NCI-H748 (cell line): ENCODE results near the gene MMD.
"Not testable (repeated sequence)": the region's sequence is repeated elsewhere in the genome, so short reads cannot be mapped to it uniquely, and the experiment has no call there.

Experiments
- DNase-seq: peaks from one replicate; lab custom pipeline; 2025; ENCODE audit not compliant: unreplicated experiment; lab: John Stamatoyannopoulos, UW

The MMD gene

GRCh38 chr17:55444471-55445441 is 23.1 kb upstream of the MMD start:
- no peak for DNase-seq

- no peak for DNase-seq
These were observed 22.3 kb upstream of the MMD start for GRCh38 chr17:55443904-55444303.

GRCh38 chr17:55442953-55443683 is 21.5 kb upstream of the MMD start:
- no peak for DNase-seq

GRCh38 chr17:55442462-55442861 is 20.8 kb upstream of the MMD start:
- no peak for DNase-seq

GRCh38 chr17:55441544-55441943 is 19.9 kb upstream of the MMD start:
- no peak for DNase-seq

- no peak for DNase-seq
These were observed 18.8 kb upstream of the MMD start for GRCh38 chr17:55440391-55440790.

GRCh38 chr17:55437159-55437605 is 15.5 kb upstream of the MMD start:
- DNase-seq, result no peak

- no peak for DNase-seq
These were observed 14.9 kb upstream of the MMD start for GRCh38 chr17:55436224-55437158.

GRCh38 chr17:55435408-55435807 is 13.8 kb upstream of the MMD start:
- no peak for DNase-seq

GRCh38 chr17:55434721-55435120 is 13.1 kb upstream of the MMD start:
- DNase-seq, result no peak

GRCh38 chr17:55433629-55434422 is 12.2 kb upstream of the MMD start:
- no peak for DNase-seq

- DNase-seq, result no peak
These were observed 11.5 kb upstream of the MMD start for GRCh38 chr17:55433029-55433628.

- DNase-seq, result no peak
These were observed 10.9 kb upstream of the MMD start for GRCh38 chr17:55432358-55433028.

GRCh38 chr17:55431914-55432313 is 10.3 kb upstream of the MMD start:
- not testable (repeated sequence) for DNase-seq

GRCh38 chr17:55430541-55431288 is 9.1 kb upstream of the MMD start:
- DNase-seq, result no peak

- no peak for DNase-seq
These were observed 5.9 kb upstream of the MMD start for GRCh38 chr17:55427587-55427882.

GRCh38 chr17:55426851-55427586 is 5.4 kb upstream of the MMD start:
- no peak for DNase-seq
